ENCODE data around the gene PLEKHA6.

Gene PLEKHA6

DNA sequence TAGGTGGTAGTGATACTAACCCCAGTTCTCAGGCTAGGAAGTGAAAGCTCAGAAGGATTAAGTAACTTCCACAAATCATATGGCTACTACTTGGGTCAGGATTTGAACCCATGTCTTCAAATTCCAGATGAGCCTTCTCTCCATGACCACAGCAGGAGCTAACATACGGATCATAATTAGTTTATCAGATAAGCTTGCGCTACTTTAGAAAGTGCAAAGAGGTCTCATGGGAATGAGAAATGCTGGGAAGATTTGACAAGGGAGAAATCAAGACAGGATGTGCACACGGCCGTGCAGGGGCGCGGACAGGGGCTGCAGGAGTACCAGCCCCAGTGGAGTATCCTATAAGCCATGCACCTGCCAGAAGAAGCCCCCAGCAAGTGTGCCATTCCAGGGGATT lies 5.2 kb downstream of the PLEKHA6 start:
- ATAC-seq, result no peak

DNA sequence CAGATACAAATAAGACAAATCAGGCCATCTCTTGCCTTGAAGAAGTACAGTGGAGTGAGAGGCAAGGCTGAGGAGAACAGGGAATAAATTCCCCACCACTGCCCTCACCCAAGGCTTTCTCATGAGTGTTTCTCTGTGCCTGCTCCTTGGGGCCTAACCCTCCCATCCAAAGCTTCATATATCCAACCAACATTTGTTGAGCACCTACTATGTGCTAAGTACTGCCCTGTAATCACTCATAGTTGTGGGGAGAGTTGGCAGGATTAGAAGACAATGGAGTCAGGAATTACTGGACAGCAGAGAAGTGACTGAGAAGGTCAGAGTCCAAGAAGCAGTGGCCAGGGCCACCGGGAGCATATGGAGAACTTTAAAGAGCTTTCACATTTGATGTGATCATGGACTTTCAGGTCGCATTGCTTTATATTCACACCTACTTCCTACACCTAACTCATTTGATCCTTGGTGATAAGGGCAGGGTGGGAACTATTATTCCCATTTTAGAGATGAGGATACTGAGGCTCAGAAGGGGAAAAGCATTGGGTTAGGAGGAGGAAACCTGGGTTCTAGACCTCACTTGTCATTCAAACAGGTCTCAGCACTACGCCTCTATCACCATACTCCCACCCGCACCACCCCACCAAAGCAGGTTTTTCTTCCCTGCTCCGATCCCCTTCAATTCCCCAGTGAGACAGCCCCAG lies 6.4 kb downstream of the PLEKHA6 start:
- no peak for ATAC-seq

DNA sequence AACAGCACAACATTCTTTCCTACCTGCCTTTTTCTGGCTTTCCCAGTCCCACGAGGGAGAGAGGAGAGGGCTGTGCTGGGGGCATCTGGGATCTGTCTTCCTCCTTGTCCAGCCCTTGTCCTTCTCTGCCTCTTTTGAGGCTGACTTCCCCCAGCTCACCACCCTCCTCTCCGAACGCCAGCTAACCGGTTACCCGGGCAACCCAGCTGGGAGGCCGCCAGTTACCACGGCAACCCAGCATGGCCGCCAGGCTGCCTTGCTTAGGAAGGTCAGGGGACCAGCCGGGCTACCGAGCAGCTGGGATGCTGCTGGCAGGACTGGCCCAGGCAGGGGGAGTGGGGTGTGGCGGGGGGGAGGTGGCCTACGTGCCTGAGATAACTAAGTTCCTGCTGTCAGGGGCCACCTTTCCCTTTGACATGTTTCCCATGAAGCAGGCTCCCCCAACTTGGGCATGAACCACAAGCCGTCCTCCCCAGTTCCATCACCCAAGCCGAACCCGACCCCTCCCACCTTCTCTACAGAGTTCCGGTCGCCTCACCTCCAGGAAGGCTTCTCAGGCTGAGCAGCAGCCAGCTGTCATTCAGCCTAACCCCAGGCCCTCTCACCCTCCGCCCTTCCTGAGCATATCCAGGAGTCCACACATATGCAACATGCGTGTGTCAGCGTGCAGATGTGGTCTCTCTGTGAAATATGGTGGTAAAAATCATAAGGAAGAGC lies 8.7 kb downstream of the PLEKHA6 start:
- no peak for ATAC-seq

DNA sequence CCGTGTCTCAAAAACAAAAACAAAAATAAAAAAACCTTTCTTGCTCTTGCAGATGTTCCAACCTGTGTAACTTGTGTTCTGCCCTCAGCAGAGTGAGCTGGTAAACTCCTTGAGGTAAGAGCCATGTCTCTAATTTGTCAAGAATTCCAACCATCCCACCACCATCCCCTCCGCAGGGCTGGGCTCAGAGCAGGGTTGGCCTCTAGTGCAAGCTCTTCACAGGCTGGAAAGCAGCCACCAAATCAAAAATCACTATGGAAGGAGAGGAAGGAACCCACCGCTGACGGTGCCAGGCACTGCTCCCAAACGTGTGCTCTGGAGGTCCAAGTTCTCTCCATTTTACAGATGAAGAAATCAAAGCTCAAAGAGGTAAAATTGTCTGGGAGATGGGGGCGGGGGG lies 9.4 kb downstream of the PLEKHA6 start:
- ATAC-seq, result no peak

DNA sequence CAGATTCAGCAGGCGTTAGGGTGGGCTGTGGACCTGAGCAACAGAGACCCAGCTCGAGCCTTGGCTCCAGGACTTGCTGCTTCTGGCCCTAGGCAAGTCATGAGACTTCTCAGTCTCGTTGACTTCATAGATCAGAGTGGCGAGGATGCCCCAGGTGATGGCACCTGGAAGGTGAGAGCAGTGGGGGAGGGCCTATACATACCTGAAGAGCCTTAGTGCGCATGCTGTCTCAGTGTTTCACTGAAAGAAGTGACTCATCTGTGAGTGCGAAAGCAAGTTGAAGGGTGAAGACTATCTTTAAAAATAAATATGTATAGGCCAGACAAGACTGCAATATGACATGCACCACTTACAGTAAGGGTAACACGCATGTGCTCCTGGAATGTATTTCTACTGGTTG lies 10.1 kb downstream of the PLEKHA6 start:
- no peak for ATAC-seq

DNA sequence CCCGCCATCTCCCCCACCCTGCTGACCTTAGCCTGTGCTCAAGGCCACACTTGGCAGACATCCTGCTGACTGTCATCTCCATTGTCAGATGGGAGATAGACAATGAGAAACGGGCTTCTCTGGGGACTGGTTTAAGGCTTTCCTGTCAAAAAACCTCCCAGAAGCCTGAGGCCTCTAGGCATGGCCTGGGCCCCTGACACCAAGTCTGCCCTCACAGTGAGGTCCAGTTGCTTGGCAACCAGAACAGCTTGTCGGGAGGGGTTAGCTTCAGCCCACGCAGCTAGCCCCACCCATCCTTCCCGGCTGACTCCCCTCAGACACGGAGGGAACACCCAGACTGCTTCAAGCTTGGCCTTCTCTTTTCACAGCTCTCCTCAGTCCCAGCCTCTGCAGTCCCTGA lies 11.0 kb downstream of the PLEKHA6 start:
- ATAC-seq, result no peak

DNA sequence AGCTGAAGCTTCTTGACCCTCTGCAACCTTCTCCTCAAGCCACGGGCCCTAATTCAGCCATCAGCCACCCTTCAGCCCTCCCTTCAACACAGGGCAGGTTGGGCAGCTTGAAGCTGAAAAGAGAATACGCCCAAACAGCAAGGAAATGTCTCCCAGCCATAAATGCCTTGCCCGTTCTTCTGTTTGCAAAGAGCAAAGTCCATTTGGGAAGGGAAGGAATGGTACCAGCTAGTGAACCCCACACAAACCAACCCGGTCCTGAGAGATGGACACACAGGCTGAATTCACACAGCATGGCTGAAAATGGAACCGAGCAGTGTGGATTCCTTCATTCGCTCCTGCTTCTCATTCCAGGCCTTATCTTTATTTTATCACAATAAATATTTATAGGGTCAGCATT lies 11.5 kb downstream of the PLEKHA6 start:
- no peak for ATAC-seq

DNA sequence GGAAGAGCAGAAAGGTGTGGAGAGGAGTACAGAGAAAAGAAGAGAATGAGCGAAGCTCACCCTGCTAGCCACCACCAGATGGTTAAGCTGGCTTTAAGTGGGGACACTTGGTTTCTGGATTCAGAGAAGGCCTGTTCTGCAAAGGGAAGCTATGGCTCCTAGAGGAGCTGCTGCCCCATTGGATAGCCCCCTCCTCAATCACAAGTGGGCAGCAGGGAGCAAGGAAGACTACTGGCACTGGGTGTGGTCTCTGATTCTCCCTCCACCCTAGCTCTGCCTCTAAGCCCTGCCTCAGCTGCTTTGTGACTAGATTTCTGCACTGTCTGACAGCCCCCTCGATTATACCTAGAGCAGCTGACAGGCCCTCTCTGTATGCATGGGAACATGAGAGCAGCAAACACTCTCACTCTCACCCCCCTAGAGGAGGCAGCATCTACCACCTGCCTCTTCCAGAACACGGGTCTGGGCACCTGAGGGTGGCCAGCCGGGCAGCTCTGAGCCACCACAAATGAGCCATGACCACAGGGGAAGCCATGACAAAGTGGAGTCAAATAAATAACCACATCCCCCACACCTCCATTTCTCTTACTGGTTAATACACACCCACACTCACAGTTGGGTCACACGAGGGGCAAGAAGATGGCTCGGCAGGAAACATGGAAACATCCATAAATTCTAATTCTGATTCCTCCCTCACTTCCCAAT lies 13.6 kb downstream of the PLEKHA6 start:
- peak in 1 of 2 donors; percentile 21 for ATAC-seq

DNA sequence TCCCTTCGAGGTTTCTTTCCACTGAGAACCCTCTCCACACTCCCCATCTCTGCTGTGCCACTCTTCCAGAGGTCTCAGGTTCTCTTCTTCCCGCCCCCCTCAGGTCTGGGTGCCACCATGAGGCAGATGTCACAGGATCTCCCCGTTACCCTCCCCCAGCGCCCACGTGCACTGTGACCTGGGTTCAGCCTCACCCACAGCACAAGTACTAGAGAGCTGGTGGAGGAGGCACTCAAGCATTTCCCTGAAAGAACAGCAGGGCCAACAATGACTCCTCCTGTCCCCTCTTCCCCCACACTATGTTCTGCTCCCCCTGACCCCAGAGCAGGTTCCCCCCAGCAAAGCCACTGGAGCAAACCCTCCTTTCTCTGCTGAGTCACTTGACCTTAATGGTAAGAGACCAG lies 14.3 kb downstream of the PLEKHA6 start:
- ATAC-seq, result no peak

DNA sequence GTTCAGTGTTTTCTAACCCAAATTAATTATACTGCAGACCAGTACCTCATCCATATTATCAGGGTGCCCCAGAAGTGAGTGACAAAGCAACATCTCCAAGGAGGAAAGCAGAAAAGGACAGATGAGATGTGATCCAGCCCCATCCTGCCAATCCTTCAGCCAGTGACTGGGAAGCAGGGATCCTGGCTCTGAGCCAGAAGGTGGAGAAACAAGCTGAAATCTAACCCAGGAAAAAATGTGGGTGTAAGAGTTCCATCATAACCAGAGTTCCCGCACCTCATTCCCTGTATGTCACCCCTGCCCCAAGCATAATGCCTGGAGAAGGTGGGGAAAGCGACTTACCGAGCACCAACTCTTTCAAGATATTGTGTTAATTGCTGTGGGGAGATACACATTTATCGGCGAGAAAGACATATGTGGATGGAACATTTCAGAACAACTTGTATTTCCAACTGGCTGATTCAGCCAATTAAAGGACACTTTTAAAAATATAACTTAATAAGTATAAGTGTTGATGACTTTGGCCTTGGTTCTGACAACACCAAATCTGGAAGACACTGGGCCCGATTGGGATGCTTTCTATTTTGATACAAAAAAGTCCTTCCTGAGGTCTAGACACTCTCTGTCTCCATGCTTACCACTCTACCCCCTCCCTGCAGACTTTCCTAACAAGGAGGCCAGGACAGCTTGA lies 14.9 kb downstream of the PLEKHA6 start:
- ATAC-seq, result no peak

DNA sequence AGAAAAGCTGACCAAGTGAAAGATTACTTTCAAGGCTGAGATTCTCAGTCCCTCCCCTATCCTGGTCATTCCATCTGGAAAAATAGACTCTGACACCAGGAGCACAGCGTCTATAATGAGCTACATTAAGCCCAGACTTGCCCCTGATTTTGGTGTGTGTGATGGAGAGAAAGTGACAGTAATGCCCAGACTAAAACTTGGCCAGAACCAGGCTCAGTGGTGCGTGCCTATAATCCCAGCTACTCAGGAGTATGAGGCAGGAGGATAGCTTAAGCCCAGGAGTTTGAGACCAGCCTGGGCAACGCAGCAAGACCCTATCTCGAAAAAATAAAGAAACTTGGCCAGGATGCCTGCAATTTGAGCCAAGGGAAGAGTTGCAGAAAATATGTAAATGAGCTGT lies 15.9 kb downstream of the PLEKHA6 start:
- no peak for ATAC-seq

DNA sequence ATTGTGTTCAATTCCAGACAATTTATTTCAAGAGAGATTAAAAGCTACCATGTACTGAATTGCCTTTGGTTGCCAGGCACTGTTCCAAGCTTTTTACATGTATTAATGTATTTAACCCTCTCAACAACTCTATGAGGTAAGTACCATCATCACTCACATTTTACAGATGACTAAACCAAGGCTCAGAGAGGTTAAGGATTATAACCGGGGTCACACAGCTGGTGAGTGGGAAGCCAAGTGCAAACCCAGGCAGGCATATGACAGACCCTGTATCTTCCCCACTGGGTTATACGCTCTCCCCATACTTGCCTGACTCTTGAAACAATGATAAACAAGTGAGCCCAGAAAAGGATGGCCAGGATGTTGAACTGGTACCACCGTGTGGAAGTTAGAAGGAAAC lies 16.5 kb downstream of the PLEKHA6 start:
- no peak for ATAC-seq

DNA sequence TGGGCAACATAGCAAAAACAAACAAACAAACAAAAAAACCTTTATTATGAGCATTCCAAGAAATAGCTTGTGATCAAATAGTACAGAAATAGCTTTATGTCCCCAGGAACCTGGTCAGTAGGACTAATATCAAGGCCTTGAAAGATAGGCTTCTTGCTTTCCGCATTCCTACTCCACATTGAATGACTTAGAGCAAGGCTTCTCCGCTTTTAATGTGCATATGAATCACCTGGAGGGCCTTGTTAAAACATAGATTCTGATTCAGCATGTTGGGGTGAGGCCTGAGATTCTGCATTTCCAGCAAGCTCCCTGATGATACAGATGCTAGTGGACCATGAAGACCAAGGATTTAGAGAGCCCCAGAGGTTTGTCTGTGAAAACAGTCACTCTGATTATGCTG lies 17.4 kb downstream of the PLEKHA6 start:
- no peak for ATAC-seq

DNA sequence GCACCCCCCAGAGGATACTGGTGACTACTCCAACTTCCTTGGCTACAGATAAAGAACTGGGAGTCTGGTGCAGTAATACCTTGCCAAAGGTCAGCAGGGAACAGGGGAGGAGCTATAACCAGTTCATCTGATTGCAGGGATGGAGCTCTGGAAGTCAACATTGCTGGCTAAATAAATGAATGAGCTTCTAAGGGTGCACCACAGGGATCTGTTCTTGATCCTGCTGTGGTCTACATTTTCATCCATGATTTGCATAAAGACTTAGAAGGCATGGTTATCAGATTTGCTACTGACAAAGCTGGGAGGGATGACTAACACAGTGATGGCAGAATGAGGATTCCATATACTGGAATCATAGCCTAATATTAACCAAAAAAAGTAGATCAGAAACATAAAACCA lies 18.3 kb downstream of the PLEKHA6 start:
- ATAC-seq, result no peak

DNA sequence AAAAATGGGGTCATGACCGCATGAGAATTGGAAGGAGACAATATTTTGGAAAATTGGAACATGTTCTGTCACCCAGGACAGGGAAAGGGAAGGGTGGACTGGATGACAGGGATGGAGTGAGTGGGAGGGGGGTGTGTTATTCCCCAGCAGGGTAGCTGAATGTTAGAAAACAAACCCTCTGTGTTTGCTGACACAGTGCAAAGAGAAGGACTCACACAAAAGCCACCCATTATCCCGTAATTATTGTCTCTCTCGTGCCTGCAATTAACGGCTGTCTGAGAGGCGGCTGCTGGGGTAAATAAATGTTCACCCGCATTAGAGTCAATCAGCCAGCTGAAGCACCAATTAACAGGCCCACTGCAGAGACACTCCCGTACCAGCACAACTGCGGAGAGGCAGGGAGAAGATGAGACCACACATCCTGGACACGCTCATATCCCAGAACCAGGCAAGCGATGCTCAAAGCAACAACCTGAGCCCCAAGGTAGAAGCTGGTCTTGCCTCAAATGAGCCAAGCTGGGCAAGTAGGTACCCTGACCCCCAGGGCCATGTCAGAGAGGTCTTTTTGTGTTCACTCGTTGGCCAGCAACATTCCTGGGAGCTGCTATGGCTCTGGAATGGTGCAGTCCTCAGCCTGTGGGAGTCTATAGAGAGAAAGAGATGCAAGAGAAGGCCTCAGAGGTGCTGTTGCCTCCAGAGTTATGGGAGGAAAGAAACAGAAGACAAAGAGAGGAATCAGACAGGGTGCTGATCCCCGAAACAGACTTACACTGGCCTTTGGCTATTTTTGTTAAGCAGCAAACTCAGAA lies 19.4 kb downstream of the PLEKHA6 start:
- ATAC-seq, result no peak

DNA sequence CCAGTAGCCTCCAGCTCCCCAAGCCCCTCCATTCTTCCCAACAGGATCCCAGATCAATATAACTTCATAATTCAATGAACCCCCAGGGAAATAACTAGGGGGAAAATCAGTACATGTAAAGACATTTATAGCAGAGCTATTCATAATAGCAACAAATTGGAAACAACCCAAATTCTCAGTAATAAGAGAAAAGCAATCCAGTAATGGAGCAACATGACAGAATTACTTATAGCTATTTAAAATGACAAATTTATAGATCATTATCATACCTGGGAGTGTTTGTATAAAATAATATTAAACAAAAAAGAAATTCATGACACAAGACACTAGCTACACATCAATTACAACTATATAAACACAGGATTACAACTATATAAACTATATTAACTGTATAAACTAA lies 20.2 kb downstream of the PLEKHA6 start:
- no peak for ATAC-seq

DNA sequence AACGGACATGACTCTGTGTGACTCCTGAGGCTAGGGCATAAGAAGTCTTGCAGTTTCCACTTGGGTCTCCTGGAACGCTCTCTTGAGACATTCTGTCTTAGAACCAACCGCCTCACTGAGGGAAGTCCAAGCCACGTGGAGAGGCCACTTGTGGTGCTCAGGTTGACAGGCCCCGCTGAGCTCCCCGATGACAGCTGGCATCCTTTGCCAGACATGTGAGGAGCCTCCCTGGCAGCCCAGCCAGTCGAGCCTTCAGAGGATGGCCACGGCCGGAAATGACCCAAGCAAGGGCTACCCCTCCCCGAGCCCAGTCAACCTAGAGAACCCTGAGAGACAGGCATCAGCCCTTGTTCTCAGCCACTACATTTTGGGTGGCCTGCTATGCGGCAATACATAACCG lies 20.7 kb downstream of the PLEKHA6 start:
- no peak for ATAC-seq

DNA sequence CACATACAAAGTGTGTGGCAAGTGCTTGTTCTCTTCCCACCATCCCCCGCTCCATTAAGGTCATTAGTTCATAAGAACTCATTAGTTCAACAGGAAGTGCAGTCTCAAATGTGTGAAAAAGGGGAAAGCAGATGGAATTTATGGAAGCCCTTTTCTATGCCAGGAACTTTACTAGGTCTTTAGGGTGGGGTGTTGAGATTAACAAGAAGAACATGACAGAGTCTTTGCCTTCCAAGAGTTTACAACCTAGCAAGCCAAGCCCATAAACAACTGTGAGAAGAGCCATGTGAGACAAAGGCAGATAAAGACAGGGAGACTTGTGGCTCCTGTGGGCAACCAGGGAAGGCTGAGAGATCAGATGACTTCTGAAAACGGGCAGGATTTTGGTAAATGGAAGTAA lies 21.4 kb downstream of the PLEKHA6 start:
- ATAC-seq, result no peak

DNA sequence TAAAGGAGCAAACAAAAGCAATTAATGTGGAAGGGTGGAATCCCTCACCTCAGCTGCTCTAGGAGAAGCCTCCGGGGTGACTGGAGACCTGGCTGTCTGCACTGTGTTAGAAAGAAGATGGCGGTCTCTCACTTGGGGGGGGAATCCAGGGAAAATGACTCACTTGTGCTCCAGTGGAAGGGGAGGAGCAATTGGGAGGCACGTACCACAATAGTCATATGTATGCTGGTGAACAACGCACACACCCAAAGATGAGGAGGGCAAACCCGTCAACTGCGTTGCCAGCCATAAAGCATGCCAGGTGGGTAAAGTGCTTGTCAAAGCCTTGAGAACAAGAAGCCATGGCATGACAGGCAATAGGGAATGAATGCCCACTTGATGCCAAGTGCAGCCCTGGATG lies 22.1 kb downstream of the PLEKHA6 start:
- ATAC-seq, result no peak

DNA sequence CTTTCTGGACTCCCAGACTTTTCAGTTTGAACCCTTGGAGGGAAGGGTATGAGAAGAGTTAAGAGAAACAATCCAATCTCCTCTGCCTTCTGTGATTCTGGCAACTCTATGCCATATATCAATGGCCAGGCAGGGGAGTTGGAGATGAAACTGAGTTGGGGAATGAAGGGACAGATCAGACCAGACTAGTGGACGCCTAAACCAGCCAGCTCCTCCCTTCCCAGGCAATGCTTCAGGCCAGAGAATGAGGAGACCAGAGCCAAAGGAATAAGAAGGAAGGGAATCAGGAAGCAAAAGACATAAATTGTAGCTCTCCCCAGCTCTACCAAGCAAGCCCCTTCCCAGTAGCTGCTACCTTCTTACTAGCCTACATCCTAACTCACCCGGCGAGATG lies 22.7 kb downstream of the PLEKHA6 start:
- ATAC-seq, result no peak

DNA sequence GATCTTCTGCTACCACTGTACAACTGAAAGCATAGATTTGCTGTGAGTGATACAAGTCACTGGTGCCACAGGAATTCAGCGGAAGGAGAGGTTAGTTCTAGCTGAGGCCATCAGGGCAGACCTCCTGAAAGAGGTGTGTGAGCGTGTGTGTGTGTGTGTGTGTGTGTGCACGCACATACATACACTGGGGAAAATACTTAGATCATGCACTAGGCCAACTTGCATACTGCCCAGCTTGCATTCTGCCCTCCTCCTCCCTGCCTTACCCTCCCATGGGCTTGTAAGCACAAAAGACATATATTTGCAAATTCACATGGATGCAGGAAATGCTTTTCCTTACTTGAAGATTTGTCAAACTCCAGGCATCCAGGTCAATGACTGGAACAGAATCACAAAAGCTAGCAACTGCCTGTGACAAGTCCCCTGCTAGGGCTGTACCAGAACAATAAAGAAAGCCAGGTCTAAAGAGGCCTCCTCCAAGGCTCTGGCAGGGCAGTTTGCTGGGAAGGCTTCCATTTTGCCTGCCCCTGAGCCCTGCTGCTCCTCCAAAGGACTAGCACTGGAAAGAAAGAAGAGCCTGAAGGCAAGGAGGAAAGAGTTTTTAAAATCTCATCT lies 23.2 kb downstream of the PLEKHA6 start:
- ATAC-seq, result no peak

DNA sequence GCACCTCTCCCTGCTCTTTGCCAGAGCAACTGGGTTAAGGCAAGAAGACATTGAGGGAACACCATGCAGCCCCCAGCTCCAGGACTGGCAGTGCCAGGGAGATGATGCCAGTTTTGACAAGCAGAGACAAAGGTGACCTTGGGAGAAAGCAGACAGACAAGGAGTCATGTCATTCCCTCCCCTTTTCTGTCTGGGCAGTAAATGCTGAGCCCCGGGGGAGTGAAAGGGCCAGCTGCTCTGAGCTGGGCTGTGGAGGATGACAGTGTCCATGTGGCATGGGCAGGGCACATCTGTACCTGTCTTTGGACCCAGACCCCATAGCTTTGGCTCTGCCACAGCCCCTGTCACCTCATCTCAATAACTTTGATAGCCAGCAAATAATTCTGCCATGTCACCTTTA lies 24.2 kb downstream of the PLEKHA6 start:
- no peak for ATAC-seq
